Immature natural killer cell (primary cell): ENCODE results near the gene SMARCA4. TPM values are rescaled to one million over a fixed set of nuclear protein-coding genes. Genes with fewer than 3 reads are reported as not detected.
A peak's percentile ranks its signal among the peaks of the same experiment; 100 is the strongest.

Experiments
- DNase-seq, 3 donors: peaks; one replicate each; pipeline ENCODE4 v3.0.0; 2022; ENCODE audit warnings: mixed read lengths in 1 of 3
- H3K27ac Mint-ChIP-seq, 6 donors: one replicate each; pipeline ENCODE4 v1.8.0; 2020; ENCODE audit warnings: mixed read lengths in 6 of 6, mild to moderate bottlenecking in 5 of 6, inconsistent platforms in 4 of 6, moderate library complexity in 3 of 6
- H3K27me3 Mint-ChIP-seq, 3 donors: one replicate each; pipeline ENCODE4 v1.8.0; 2020 to 2021; ENCODE audit warnings: low read depth in 3 of 3, mild to moderate bottlenecking in 3 of 3, mixed read lengths in 3 of 3, moderate library complexity in 3 of 3, inconsistent platforms in 1 of 3
- H3K36me3 Mint-ChIP-seq, 3 donors: one replicate each; pipeline ENCODE4 v1.8.0; 2020; ENCODE audit warnings: mixed read lengths in 3 of 3, inconsistent platforms in 2 of 3, mild to moderate bottlenecking in 2 of 3
- H3K4me1 Mint-ChIP-seq, 2 donors: one replicate each; pipeline ENCODE4 v1.8.0; 2020; ENCODE audit warnings: inconsistent platforms in 2 of 2, mild to moderate bottlenecking in 2 of 2, mixed read lengths in 2 of 2, moderate library complexity in 1 of 2
- H3K4me3 Mint-ChIP-seq, 5 donors: one replicate each; pipeline ENCODE4 v1.8.0; 2020; ENCODE audit warnings: mild to moderate bottlenecking in 5 of 5, mixed read lengths in 5 of 5, inconsistent platforms in 3 of 5, moderate library complexity in 3 of 5
- H3K9me3 Mint-ChIP-seq, 6 donors: one replicate each; pipeline ENCODE4 v1.8.0; 2020; ENCODE audit warnings: mild to moderate bottlenecking in 6 of 6, mixed read lengths in 6 of 6, inconsistent platforms in 4 of 6, moderate library complexity in 3 of 6
- polyA plus RNA-seq, 3 donors: library from polyadenylated mRNA; unstranded; fragments of 300-500 nt; fragmentation: Illumina TruSeq; gene quantifications; one replicate each; pipeline ENCODE4 v1.2.3, GENCODE V29; 2021

The SMARCA4 gene
- polyA plus RNA-seq, 3 donors from 2014 or later, result 1.7 to 23.8 (median 6.6) TPM

DNA sequence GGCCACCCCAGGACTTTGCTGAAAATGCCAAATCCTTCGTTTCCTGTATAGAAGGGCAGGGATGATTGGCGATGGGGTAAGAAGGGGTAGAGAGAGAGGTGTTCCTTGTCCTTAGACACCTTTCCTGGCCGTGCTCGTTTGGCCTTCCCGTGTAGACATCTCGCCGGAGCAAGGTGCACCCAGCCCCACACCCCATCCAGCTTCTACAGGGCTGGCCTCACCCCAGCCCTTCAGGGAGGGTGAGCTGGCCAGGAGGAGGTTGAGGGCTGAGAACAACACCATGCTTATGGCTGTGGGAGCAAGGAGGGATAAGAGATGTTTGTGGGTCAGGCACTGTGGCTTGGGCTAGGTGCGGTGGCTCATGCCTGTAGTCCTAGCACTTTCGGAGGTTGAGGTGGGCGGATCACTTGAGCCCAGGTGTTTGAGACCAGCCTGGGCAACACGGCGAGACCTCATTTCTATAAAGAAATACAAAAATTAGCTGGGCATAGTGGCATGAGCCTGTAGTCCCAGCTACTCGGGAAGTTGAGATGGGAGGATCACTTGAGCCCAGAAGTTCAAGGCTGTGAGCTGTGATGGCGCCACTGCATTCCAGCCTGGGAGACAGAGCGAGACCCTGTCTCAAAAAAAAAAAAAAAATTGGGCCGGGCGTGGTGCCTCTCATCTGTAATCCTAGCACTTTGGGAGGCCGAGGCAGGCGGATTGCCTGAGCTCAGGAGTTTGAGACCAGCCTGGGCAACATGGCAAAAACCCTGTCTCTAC, 15.5 kb downstream of the SMARCA4 start:
- Mint-ChIP-seq H3K9me3 (no peaks in the 10 kb centered on the region), H3K4me3 (no peak overlapping the region), H3K27ac (peak overlapping the region in 1 of 6 donors; percentile 50)

GRCh38 chr19:10977742-10978092, 16.9 kb downstream of the SMARCA4 start:
- no peaks in the 10 kb centered on the region for H3K36me3 Mint-ChIP-seq
- H3K4me3 Mint-ChIP-seq, result no peak overlapping the region
- DNase-seq, result no peak
- H3K27ac Mint-ChIP-seq, result peak overlapping the region in 1 of 6 donors; percentile 32
- peaks cover 26 to 27% of the 10 kb centered on the region in 2 donors for H3K4me1 Mint-ChIP-seq
- H3K27me3 Mint-ChIP-seq, result peaks cover 2% of the 10 kb centered on the region in 3 donors
- H3K9me3 Mint-ChIP-seq, result no peaks in the 10 kb centered on the region

More for the DNA sequence above, 15.5 kb downstream of the SMARCA4 start:
- Mint-ChIP-seq H3K4me1 (peaks cover 25 to 29% of the 10 kb centered on the region in 2 donors), H3K36me3 (no peaks in the 10 kb centered on the region), H3K27me3 (peaks cover 0 to 2% (median 2%) of the 10 kb centered on the region in 3 donors)
- DNase-seq, result no peak

DNA sequence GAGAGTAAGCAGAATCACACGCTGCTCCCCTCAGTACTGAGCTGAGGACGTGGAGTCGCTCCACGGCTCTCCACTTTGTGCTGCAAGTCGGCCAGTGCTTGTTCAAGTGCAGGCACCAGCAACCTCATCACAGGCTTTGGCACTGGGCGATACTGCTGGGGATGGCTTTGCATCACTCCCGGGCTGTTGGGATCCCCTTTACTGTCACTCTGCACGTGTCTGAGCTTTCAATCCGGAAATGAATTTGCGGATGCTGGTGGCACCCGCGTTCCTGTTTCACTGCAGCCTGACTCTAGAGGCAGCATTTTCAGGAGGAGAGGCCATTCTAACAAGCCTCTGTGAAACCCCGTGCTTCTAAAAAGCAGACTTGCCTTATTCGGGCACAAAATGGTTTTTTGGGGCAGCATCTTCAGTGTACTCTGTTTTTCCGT, 19.1 kb downstream of the SMARCA4 start:
- peaks cover 0 to 2% (median 2%) of the 10 kb centered on the region in 3 donors for H3K27me3 Mint-ChIP-seq
- H3K4me3 Mint-ChIP-seq, result peak overlapping the region in 1 of 5 donors; percentile 20
- no peaks in the 10 kb centered on the region for H3K9me3 Mint-ChIP-seq
- H3K27ac Mint-ChIP-seq, result peak overlapping the region in 3 of 6 donors; percentile 12 to 59 (median 34)
- no peaks in the 10 kb centered on the region for H3K36me3 Mint-ChIP-seq
- peaks cover 23% of the 10 kb centered on the region in 2 donors for H3K4me1 Mint-ChIP-seq
- no peak for DNase-seq

GRCh38 chr19:10981252-10981895, 20.5 kb downstream of the SMARCA4 start:
- no peaks in the 10 kb centered on the region for H3K9me3 Mint-ChIP-seq
- peaks cover 17 to 18% of the 10 kb centered on the region in 2 donors for H3K4me1 Mint-ChIP-seq
- no peak overlapping the region for H3K27ac Mint-ChIP-seq
- H3K36me3 Mint-ChIP-seq, result no peaks in the 10 kb centered on the region
- no peak for DNase-seq
- peaks cover 0 to 2% (median 2%) of the 10 kb centered on the region in 3 donors for H3K27me3 Mint-ChIP-seq
- no peak overlapping the region for H3K4me3 Mint-ChIP-seq

- Mint-ChIP-seq H3K4me3 (no peak overlapping the region), H3K27ac (no peak overlapping the region), H3K36me3 (peaks cover 0 to 2% (median 2%) of the 10 kb centered on the region in 3 donors), H3K4me1 (peaks cover 10 to 12% of the 10 kb centered on the region in 2 donors), H3K27me3 (peaks cover 0 to 2% (median 2%) of the 10 kb centered on the region in 3 donors), H3K9me3 (no peaks in the 10 kb centered on the region)
- DNase-seq, result no peak
Observed at GRCh38 chr19:10983026-10983425, 22.2 kb downstream of the SMARCA4 start.

- H3K27me3 Mint-ChIP-seq, result peaks cover 0 to 2% (median 2%) of the 10 kb centered on the region in 3 donors
- H3K9me3 Mint-ChIP-seq, result no peaks in the 10 kb centered on the region
- no peak for DNase-seq
- H3K4me1 Mint-ChIP-seq, result peaks cover 9% of the 10 kb centered on the region in 2 donors
- peaks cover 6 to 9% (median 8%) of the 10 kb centered on the region in 3 donors for H3K36me3 Mint-ChIP-seq
- no peak overlapping the region for H3K4me3 Mint-ChIP-seq
- no peak overlapping the region for H3K27ac Mint-ChIP-seq
Observed at GRCh38 chr19:10984166-10984735, 23.4 kb downstream of the SMARCA4 start.

- peaks cover 6 to 9% (median 8%) of the 10 kb centered on the region in 3 donors for H3K36me3 Mint-ChIP-seq
- H3K4me1 Mint-ChIP-seq, result peaks cover 1 to 5% of the 10 kb centered on the region in 2 donors
- H3K4me3 Mint-ChIP-seq, result no peak overlapping the region
- peaks cover 0 to 2% (median 0%) of the 10 kb centered on the region in 3 donors for H3K27me3 Mint-ChIP-seq
- H3K27ac Mint-ChIP-seq, result no peak overlapping the region
- H3K9me3 Mint-ChIP-seq, result no peaks in the 10 kb centered on the region
- no peak for DNase-seq
Observed at GRCh38 chr19:10985502-10985901, 24.7 kb downstream of the SMARCA4 start.

DNA sequence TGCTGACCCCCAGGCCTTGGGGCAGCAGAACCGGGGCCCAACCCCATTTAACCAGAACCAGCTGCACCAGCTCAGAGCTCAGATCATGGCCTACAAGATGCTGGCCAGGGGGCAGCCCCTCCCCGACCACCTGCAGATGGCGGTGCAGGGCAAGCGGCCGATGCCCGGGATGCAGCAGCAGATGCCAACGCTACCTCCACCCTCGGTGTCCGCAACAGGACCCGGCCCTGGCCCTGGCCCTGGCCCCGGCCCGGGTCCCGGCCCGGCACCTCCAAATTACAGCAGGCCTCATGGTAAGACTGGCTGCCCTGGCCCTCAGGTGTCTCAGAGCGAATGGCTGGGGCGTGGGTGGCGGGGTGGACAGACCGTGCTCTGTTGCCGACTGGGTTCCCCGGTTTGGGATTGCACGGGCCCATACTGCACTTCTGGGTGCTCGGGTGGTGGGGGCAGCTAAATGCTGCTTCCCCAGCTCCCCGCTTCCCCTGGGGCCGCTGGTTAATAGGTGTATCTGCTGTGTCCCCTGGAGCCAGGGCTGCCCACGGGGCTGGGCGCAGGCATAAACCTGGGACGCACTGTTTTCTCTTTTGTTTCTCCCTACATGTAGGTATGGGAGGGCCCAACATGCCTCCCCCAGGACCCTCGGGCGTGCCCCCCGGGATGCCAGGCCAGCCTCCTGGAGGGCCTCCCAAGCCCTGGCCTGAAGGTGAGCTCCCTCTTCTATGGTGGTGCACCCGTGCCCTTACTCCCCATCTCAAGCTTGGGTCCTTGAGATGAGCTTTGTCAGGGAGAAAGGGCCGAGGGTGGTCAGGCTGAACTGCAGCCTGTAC, 25.7 kb downstream of the SMARCA4 start:
- H3K4me1 Mint-ChIP-seq, result peaks cover 0 to 5% of the 10 kb centered on the region in 2 donors
- peaks cover 0 to 2% (median 0%) of the 10 kb centered on the region in 3 donors for H3K27me3 Mint-ChIP-seq
- H3K4me3 Mint-ChIP-seq, result no peak overlapping the region
- H3K9me3 Mint-ChIP-seq, result no peaks in the 10 kb centered on the region
- no peak overlapping the region for H3K27ac Mint-ChIP-seq
- peaks cover 10 to 12% (median 11%) of the 10 kb centered on the region in 3 donors for H3K36me3 Mint-ChIP-seq
- DNase-seq, result no peak

- Mint-ChIP-seq H3K9me3 (no peaks in the 10 kb centered on the region), H3K4me1 (peaks cover 0 to 3% of the 10 kb centered on the region in 2 donors), H3K27ac (no peak overlapping the region), H3K4me3 (no peak overlapping the region), H3K27me3 (no peaks in the 10 kb centered on the region), H3K36me3 (peaks cover 13 to 14% (median 13%) of the 10 kb centered on the region in 3 donors)
- no peak for DNase-seq
Observed at GRCh38 chr19:10987571-10988297, 26.9 kb downstream of the SMARCA4 start.

DNA sequence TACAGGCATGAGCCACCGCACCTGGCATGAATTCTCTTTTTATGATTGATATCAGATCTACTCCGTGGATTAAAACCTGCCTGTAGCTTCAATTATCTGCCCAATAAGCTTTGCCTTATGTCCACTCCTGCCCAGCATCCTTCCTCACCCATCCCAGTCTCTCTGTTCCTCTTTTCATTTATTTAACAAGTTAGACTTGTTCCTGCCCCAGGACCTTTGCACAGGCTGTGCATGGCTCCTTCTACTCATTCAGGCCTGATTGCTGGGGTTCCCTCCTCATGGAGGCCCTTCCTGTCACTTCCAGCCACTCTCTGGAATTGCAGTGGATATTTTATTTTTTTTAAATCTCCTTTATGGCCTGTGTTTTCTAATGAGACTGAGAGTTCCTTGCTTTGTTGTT, 27.6 kb downstream of the SMARCA4 start:
- no peak for DNase-seq
- H3K9me3 Mint-ChIP-seq, result no peaks in the 10 kb centered on the region
- H3K27ac Mint-ChIP-seq, result peak overlapping the region in 2 of 6 donors; percentile 6 to 18
- H3K27me3 Mint-ChIP-seq, result no peaks in the 10 kb centered on the region
- no peak overlapping the region for H3K4me3 Mint-ChIP-seq
- H3K4me1 Mint-ChIP-seq, result no peaks in the 10 kb centered on the region
- H3K36me3 Mint-ChIP-seq, result peaks cover 13 to 14% (median 13%) of the 10 kb centered on the region in 3 donors

DNA sequence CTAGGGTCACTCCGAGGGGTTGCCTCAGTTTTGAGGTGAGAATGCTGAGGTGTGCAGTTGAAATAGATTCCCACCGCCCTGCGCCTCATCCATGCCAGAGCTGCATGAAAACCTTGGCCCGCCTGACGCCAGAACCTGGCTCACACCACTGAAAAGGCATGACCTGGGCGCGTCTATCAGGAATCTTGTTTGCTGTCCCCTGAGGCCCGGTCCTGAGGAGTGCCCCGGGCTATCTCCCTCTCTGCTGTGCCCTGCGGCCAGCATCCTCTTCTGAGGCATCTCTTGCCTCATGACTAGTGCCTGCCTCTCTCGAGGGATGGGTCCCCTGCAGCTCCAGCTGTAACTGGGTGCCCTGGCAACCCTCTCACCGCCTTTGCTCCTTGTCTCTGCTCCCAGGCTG, 28.1 kb downstream of the SMARCA4 start:
- Mint-ChIP-seq H3K4me1 (no peaks in the 10 kb centered on the region), H3K4me3 (no peak overlapping the region), H3K27me3 (no peaks in the 10 kb centered on the region), H3K36me3 (peaks cover 13 to 14% (median 13%) of the 10 kb centered on the region in 3 donors), H3K9me3 (no peaks in the 10 kb centered on the region), H3K27ac (no peak overlapping the region)
- DNase-seq, result no peak

GRCh38 chr19:10991076-10991475, 30.2 kb downstream of the SMARCA4 start:
- no peak overlapping the region for H3K27ac Mint-ChIP-seq
- no peak for DNase-seq
- H3K36me3 Mint-ChIP-seq, result peaks cover 17 to 23% (median 17%) of the 10 kb centered on the region in 3 donors

More at GRCh38 chr19:10991076-10991475, 30.2 kb downstream of the SMARCA4 start:
- Mint-ChIP-seq H3K4me3 (no peak overlapping the region), H3K27me3 (peaks cover 0 to 2% (median 0%) of the 10 kb centered on the region in 3 donors), H3K9me3 (no peaks in the 10 kb centered on the region), H3K4me1 (no peaks in the 10 kb centered on the region)
